GM12878 (cell line): ENCODE measurements around the gene GABRB2. TPM values are rescaled to one million over a fixed set of nuclear protein-coding genes. Genes with fewer than 3 reads are reported as not detected.

Experiments used
- ATAC-seq: fragments of 200-7000 bp; cut with Tn5 transposase; 3 replicates; pipeline ENCODE4 v1.9.1; 2020; ENCODE audit warnings: mild to moderate bottlenecking, moderate library complexity
- BruUV-seq: library from RNA; stranded (reverse); fragments of 400-500 nt; replicated peaks from 2 replicates; lab custom pipeline; 2021; lab: Mats Ljungman, UMichigan
- CTCF ChIA-PET: fragments of 300-600 bp; sonication (Branson Sonifier 250); formaldehyde crosslinking; extraction: SDS; loops from one replicate; lab custom pipeline; 2021; ENCODE audit warnings: inconsistent platforms; lab: Yijun Ruan, JAX
- POLR2A ChIA-PET: fragments of 350-600 bp; formaldehyde crosslinking; extraction: SDS; loops from one replicate; lab custom pipeline; 2021; ENCODE audit warnings: inconsistent platforms; lab: Charles Lee
- RAD21 ChIA-PET: fragments of 300-600 bp; sonication (Branson Sonifier 250); formaldehyde crosslinking; loops from one replicate; lab custom pipeline; 2023; ENCODE audit warnings: antibody characterized with exemption; ENCODE audit not compliant: unreplicated experiment; lab: Charles Lee
- SMC1A ChIA-PET: fragments of 300-600 bp; sonication (Branson Sonifier 250); formaldehyde crosslinking; loops from one replicate; lab custom pipeline; 2023; ENCODE audit not compliant: unreplicated experiment, uncharacterized antibody; lab: Charles Lee
- DNase-seq: peaks from one replicate; pipeline ENCODE4 v3.0.0-alpha.2; 2011; ENCODE audit warnings: low read depth, low spot score
- FAIRE-seq: peaks from 3 replicates; lab custom pipeline; 2011; peaks lifted over from hg19 to GRCh38; lab: Jason Lieb, UNC
- H2AFZ ChIP-seq: 2 replicates; pipeline ENCODE4 v1.6.0; 2011; ENCODE audit warnings: low read depth, low read length, control low read depth; ENCODE audit not compliant: control insufficient read depth
- H3K27ac ChIP-seq: 2 replicates; pipeline ENCODE4 v1.5.1; 2011; ENCODE audit warnings: control low read depth; ENCODE audit not compliant: control insufficient read depth, insufficient read depth
- H3K27me3 ChIP-seq, 2 experiments: replicated peaks in 1 of 2; 2 replicates each; pipeline versions ENCODE4 v1.6.0 to v1.6.1; 2011; ENCODE audit warnings: low read length in 1 of 2; ENCODE audit not compliant: control insufficient read depth in 2 of 2, insufficient read depth in 2 of 2
- H3K36me3 ChIP-seq, 2 experiments: 2 replicates each; pipeline ENCODE4 v1.5.1; 2011; ENCODE audit warnings: low read length in 1 of 2; ENCODE audit not compliant: control insufficient read depth in 2 of 2, insufficient read depth in 2 of 2
- H3K4me1 ChIP-seq: 2 replicates; pipeline ENCODE4 v1.6.1; 2011; ENCODE audit warnings: mild to moderate bottlenecking, low read length, moderate library complexity, mixed read lengths; ENCODE audit not compliant: control insufficient read depth, insufficient read depth
- H3K4me2 ChIP-seq: 2 replicates; pipeline ENCODE4 v1.6.0; 2011; ENCODE audit warnings: control low read depth; ENCODE audit not compliant: control insufficient read depth, insufficient read depth
- H3K4me3 ChIP-seq: fragments of 200-600 bp; sonication (generic); 2 replicates; pipeline ENCODE4 v1.5.1; 2016
- H3K79me2 ChIP-seq: 2 replicates; pipeline ENCODE4 v1.6.0; 2011; ENCODE audit warnings: low read length; ENCODE audit not compliant: control insufficient read depth, insufficient read depth
- H3K9ac ChIP-seq: 2 replicates; pipeline ENCODE4 v1.8.0; 2011; ENCODE audit warnings: low read length, control low read depth, mixed read lengths; ENCODE audit not compliant: control insufficient read depth, insufficient read depth
- H3K9me3 ChIP-seq: replicated peaks from 3 replicates; pipeline ENCODE4 v1.5.1; 2011; ENCODE audit warnings: mild to moderate bottlenecking, low read length; ENCODE audit not compliant: control insufficient read depth, insufficient read depth
- H4K20me1 ChIP-seq: 2 replicates; pipeline ENCODE4 v1.6.0; 2011; ENCODE audit not compliant: control insufficient read depth, insufficient read depth
- ATF7 ChIP-seq: fragments of 450-650 bp; IDR thresholded peaks from 2 replicates; pipeline ENCODE4 v1.6.1; 2016; ENCODE audit warnings: low read depth, mild to moderate bottlenecking
- BMI1 ChIP-seq: fragments of 450-650 bp; IDR thresholded peaks from 2 replicates; pipeline ENCODE4 v1.6.1; 2016; ENCODE audit warnings: mild to moderate bottlenecking, moderate library complexity, borderline replicate concordance
- CBX3 ChIP-seq: fragments of 200-600 bp; sonication (generic); IDR thresholded peaks from 2 replicates; pipeline ENCODE4 v1.6.1; 2016; ENCODE audit warnings: low read depth, borderline replicate concordance
- FOS ChIP-seq: IDR thresholded peaks from 3 replicates; pipeline ENCODE4 v1.6.1; 2011; ENCODE audit warnings: borderline replicate concordance; ENCODE audit not compliant: insufficient read length; ENCODE audit errors: extremely low read depth
- GABPA ChIP-seq: IDR thresholded peaks from 2 replicates; pipeline ENCODE4 v1.6.1; 2014; ENCODE audit warnings: antibody characterized with exemption, low read depth, mild to moderate bottlenecking, inconsistent platforms
- HDGF ChIP-seq: fragments of 450-650 bp; IDR thresholded peaks from 2 replicates; pipeline ENCODE4 v1.6.1; 2016; ENCODE audit warnings: antibody characterized with exemption
- IRF3 ChIP-seq: fragments of 450-650 bp; IDR thresholded peaks from 2 replicates; pipeline ENCODE4 v1.6.1; 2014; ENCODE audit warnings: mild to moderate bottlenecking
- KAT2A ChIP-seq: conservative IDR thresholded peaks from 2 replicates; pipeline ENCODE4 v1.6.1; 2011; ENCODE audit warnings: low read depth, low read length; ENCODE audit not compliant: control insufficient read depth
- KDM1A ChIP-seq: fragments of 200-600 bp; sonication (generic); IDR thresholded peaks from 2 replicates; pipeline ENCODE4 v1.6.1; 2016; ENCODE audit warnings: borderline replicate concordance
- MTA3 ChIP-seq: IDR thresholded peaks from 2 replicates; pipeline ENCODE4 v1.6.1; 2012; ENCODE audit warnings: low read length, inconsistent platforms, borderline replicate concordance
- NFIC ChIP-seq: IDR thresholded peaks from 2 replicates; pipeline ENCODE4 v1.6.1; 2012; ENCODE audit warnings: low read depth, mild to moderate bottlenecking, inconsistent platforms, low read length, moderate library complexity
- NR2C1 ChIP-seq: fragments of 450-650 bp; IDR thresholded peaks from 2 replicates; pipeline ENCODE4 v1.6.1; 2017; ENCODE audit warnings: antibody characterized with exemption, mild to moderate bottlenecking, moderate library complexity
- PML ChIP-seq: IDR thresholded peaks from 2 replicates; pipeline ENCODE4 v1.6.1; 2012; ENCODE audit warnings: low read length, inconsistent platforms
- RAD21 ChIP-seq: IDR thresholded peaks from 2 replicates; pipeline ENCODE4 v1.6.1; 2011; ENCODE audit warnings: mild to moderate bottlenecking, low read depth, low read length, moderate library complexity; ENCODE audit not compliant: insufficient read depth
- RAD51 ChIP-seq: fragments of 450-650 bp; IDR thresholded peaks from 2 replicates; pipeline ENCODE4 v1.6.1; 2016; ENCODE audit warnings: moderate library complexity, mild to moderate bottlenecking, inconsistent platforms
- RB1 ChIP-seq: fragments of 450-650 bp; formaldehyde crosslinking; IDR thresholded peaks from 2 replicates; pipeline ENCODE4 v1.6.1; 2017; ENCODE audit warnings: mild to moderate bottlenecking, borderline replicate concordance
- RCOR1 ChIP-seq: conservative IDR thresholded peaks from 2 replicates; pipeline ENCODE4 v1.6.1; 2012; ENCODE audit warnings: low read depth, low read length, improper control_type of control experiment
- RFX5 ChIP-seq: IDR thresholded peaks from 2 replicates; pipeline ENCODE4 v1.6.1; 2011; ENCODE audit warnings: low read depth, low read length, improper control_type of control experiment
- WGBS: methylation state at CpG from one replicate; pipeline ENCODE4 v1.1.6; 2016; ENCODE audit warnings: low lambda C conversion rate; ENCODE audit not compliant: insufficient replicate concordance, insufficient coverage; ENCODE audit errors: missing lambda C conversion rate; 5-methylcytosine and 5-hydroxymethylcytosine counted together
- in situ Hi-C: fragments of 300-500 bp; cut with MboI; formaldehyde crosslinking; loops from 9 replicates; pipeline ENCODE4 v1.14.3; 2018; ENCODE audit warnings: mixed read lengths
- intact Hi-C: fragments of 100-400 bp; cut with micrococcal nuclease; formaldehyde crosslinking; loops from one replicate; pipeline ENCODE4 v1.14.2; 2022; ENCODE audit not compliant: unreplicated experiment
- polyA plus RNA-seq, 11 experiments: library from polyadenylated mRNA; depleted of rRNA in 4 of 11; unstranded in 6 of 11; stranded (reverse) in 5 of 11; fragments of >200 nt; fragmentation: Nextera tagmentation in 4 of 11; fragmentation: Illumina TruSeq in 1 of 11; extraction: Ambion mirVana in 4 of 11; extraction: Trizol in 1 of 11; gene quantifications; 1 replicate in 1 of 11; 2 replicates in 10 of 11; pipeline versions ENCODE4 v1.2.1 to v1.2.3, GENCODE V29; 2011 to 2016; ENCODE audit warnings: inconsistent platforms in 2 of 11, missing spikeins in 2 of 11, low read depth in 1 of 11
- total RNA-seq, 4 experiments: library from RNA; depleted of rRNA in 3 of 4; stranded (reverse); fragments of >200 nt in 3 of 4; fragmentation: Illumina TruSeq in 1 of 4; extraction: Trizol in 1 of 4; gene quantifications; 2 replicates each; pipeline versions ENCODE4 v1.2.1 to v1.2.3, GENCODE V29; 2013 to 2021

GABRB2 gene
- total and polyA plus RNA-seq, 10 of the 15 experiments (the other 5 are each of a cell fraction or from before 2014, with no cell fraction given) = 0.12 to 0.85 (median 0.43) TPM

- ATAC-seq (no peak), FAIRE-seq (no peak), DNase-seq (no peak)
- no peaks in the 10 kb centered on the region for H3K36me3 ChIP-seq
- ChIA-PET SMC1A (no interaction called here), RAD21 (no interaction called here), CTCF (interaction anchor here (1.3 kb wide), 1 partner anchor 14 kb away, joined by 4 read pairs; no protein-coding TSS in a partner anchor), POLR2A (no interaction called here)
- in situ Hi-C loops (no loop called here), intact Hi-C loops (no loop called here)
- no peaks in the 10 kb centered on the region for H4K20me1 ChIP-seq
- peaks cover 2% of the 10 kb centered on the region; the same call in 1 of the 3 replicates for H3K9me3 ChIP-seq
- H3K27me3 ChIP-seq = no peaks in the 10 kb centered on the region; a peak in 1 of 4 replicates
- BruUV-seq = no TSS peak
- H2AFZ ChIP-seq = no peak overlapping the region; the same call in 1 of the 2 replicates
- TF ChIP-seq FOS (no peak), RAD51 (no peak), ATF7 (no peak), MTA3 (no peak), PML (no peak), CBX3 (no peak), KAT2A (no peak), HDGF (no peak), IRF3 (no peak), RB1 (no peak), RFX5 (no peak), NR2C1 (no peak), GABPA (no peak), KDM1A (no peak), BMI1 (no peak), RAD21 (no peak), RCOR1 (no peak), NFIC (no peak)
- H3K4me1 ChIP-seq = no peaks in the 10 kb centered on the region
- H3K27ac ChIP-seq = no peak overlapping the region
- H3K4me3 ChIP-seq = no peak overlapping the region
- H3K9ac ChIP-seq = no peak overlapping the region
- no peak overlapping the region for H3K4me2 ChIP-seq
- 22% methylated on average over 3 of the region's 3 CpGs for WGBS
- H3K79me2 ChIP-seq = no peaks in the 10 kb centered on the region
Observed at GRCh38 chr5:161420521-161420920, 126.0 kb downstream of the GABRB2 start.
